ENCODE measurements around the gene ANKZF1.

The ANKZF1 gene

GRCh38 chr2:219207884-219208740 is 21.5 kb upstream of the ANKZF1 start:
- DNase-seq, result no peak

- DNase-seq, result no peak
Observed at GRCh38 chr2:219209236-219210195, 20.1 kb upstream of the ANKZF1 start.

DNA sequence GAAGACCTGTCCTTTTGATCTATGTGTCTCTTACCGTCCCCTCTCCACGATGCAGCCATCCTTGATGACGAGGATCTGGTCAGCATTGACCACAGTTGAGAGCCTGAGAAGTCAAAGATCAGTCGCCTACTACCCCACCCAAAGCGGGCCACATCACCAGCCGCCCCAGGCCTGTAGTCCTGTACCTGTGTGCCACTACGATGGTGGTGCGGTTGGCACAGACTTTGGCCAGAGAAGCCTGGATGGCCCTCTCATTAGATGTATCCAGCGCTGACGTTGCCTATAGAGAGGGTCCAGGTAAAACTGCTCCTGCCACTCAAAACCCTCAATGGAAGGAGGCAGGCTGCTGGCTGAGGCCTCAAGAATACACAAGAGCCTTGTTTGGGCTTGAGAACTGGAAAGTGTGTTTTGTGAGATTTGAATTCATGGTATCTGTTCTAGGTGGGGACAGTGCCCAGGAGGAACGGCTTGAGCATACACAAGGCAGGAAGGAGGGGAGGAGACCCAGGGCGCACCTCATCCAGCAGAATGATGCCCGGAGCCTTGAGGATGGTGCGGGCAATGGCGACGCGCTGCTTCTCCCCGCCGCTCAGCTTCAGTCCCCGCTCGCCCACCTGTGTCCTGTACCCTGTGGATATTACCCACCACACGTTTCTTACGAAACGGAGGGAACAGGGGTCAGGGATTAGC is 19.3 kb upstream of the ANKZF1 start:
- no peak for DNase-seq

GRCh38 chr2:219210886-219211362 is 18.7 kb upstream of the ANKZF1 start:
- no peak for DNase-seq

DNA sequence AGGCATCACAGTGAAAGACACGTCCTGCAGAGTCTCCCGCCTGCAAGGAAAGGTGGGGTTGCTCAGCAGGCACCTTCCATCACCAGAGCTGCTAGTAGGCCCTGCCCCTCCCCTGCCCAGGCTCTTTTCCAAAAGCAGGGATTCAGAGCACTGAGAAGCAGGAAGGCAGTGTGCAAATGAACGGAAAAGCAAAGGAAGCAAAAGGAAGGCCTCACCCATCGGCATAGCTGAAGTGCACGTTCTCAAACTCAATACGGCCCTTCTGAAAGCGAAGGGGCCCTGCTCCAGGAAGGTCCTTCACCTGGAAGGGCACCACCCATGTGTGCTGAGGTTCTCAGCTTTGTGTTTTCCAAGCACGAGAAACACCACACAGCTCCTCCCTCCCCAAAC is 16.6 kb upstream of the ANKZF1 start:
- no peak for DNase-seq

GRCh38 chr2:219213486-219214071 is 16.0 kb upstream of the ANKZF1 start:
- no peak for DNase-seq

- DNase-seq, result no peak
Observed at GRCh38 chr2:219214141-219214540, 15.5 kb upstream of the ANKZF1 start.

- DNase-seq, result no peak
Observed at GRCh38 chr2:219214786-219215185, 14.8 kb upstream of the ANKZF1 start.

DNA sequence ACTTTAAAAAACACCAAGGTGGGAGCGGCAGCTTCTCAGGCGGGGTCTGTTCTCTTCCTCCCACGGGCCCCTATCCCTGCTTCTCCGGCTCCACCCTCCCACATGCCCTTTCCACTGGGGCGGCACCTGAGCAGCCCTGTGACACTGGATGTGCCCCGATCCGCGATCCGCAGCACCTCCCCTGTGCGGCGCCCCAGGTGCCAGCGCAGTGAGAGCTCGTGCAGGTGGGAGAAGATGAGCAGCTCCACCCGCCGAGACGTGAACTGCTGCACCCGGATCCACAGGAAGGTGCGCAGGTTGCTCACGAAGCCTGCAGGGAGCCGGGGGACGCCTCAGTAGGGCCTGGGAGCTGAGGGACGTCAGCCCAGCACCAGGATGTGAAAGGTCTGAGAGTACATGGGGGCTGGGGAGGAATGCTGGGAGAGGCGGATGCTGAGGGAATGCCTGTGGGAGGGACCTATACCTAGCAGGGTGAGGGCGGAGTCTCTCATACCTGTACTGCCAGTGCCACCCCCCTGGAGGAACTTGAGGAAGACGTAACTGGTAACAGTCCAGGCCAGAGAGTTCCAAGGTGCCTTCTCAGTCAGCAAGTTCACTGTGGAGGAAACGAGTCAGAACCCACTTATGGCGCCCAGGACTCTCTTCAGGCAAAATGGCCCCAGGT is 13.6 kb upstream of the ANKZF1 start:
- DNase-seq, result no peak

- no peak for DNase-seq
Observed at GRCh38 chr2:219216535-219216915, 13.1 kb upstream of the ANKZF1 start.

DNA sequence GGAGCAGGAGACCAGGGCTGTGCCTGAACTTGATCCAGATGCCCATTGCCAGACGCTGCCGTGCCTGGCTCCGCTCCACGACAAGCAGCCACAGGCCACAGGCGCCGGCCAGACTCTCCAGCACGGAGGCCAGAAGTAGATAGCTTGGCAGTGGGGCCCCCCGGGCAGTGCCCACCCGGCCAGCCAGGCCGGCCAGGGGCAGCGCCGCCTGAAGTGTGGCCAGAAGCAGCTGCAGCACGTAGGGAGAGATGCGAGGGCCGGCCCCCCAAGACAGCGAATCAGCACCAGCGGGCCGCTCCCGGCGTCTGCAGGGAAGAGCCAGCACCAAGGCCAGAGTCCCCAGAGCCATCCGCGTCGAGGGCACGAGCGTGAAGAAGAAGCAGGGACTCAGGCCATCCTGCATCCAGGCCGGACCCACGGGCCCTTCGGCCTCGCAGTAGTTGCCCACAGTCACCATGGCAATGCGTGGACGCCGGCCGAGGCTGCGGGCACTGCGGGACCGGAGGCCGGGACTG is 11.3 kb upstream of the ANKZF1 start:
- no peak for DNase-seq

DNA sequence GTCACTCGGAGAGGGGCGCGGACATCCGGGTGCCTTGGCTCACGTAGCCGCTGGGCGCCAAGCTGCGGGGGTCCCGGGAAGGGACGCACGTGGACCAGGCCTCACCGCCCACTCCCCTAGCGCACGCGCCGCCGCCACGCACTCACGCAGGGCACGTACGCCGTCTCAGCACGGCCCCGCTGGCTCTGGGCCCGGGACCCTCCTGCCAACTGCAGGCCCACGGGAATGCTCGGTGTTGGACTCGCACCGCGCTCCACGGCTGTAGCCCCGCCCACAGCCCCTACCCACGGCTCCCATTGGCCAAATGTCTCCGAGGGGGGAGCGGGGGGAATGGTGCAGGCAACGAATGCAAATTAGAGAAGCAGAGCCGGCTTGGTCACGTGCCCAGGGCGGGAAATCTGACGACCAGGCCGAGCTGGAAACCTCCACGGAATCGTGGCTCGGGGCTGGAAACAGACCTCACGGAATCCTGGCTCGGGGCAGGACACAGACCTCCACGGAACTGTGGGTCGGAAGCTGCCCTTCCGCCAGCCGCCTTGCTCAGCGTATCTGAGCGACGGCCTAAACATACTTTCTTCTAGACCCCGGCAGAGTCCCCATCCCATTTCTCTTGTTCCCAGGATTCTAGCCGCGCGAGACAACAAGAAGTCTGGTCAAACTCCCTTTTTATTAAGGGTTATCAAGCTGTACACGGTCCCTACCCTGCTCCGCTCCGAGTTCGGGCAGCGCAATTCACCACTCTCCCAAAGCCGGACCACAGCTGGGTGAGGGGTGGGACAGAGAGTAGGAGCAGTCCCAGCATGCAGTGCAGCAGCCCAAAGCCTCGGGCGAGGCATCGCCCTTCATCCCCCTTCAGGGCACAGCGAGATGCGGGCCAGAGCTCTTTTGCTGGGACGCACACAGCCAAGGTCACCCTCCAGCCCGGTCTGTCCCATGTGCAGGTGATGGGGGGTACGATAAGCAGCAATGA is 10.6 kb upstream of the ANKZF1 start, which contains the start of gene ABCB6:
TSS of gene ABCB6 (minus strand) at position 227 of the 970 bp plus-strand sequence. CDS start 285 bp downstream, outside the sequence.
- peak; percentile 93 for DNase-seq

DNA sequence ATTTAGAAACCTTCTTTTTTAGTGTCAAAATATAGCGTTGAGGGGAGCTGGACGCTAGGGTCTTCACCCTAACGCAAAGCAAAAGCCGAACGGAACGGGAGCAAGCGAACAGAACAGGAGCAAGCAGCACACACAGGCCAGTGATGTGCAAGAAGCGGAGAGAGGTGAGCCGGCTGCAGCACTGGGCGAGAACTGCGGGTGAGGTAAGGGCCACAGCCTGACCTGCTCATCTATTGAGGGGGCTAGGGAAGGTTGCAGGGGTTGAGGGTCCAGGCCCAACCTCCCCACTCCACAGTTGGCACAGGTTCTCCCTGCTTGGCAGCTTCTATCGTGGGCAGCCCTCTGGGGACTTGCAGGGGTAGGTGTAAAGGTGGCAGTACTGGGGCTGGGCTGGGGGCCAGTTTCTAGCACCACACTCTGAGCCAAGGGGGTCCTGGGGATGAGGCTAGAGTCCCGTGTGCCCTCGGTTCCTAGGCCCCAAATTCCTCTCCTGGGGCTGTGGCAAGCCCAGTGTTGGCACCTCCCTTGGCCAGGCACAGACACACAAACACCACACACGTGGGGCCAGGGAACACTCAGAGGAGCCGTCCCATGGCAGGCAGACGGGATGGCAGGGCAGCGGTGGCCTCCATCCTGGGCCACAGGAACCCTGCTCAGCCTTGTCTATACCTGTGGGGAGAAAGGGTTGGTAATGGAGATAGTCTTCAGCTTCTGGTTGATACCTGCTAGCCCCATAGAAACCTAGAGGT is 9.6 kb upstream of the ANKZF1 start:
- DNase-seq, result no peak

GRCh38 chr2:219220652-219221402 is 8.8 kb upstream of the ANKZF1 start:
- DNase-seq, result no peak

DNA sequence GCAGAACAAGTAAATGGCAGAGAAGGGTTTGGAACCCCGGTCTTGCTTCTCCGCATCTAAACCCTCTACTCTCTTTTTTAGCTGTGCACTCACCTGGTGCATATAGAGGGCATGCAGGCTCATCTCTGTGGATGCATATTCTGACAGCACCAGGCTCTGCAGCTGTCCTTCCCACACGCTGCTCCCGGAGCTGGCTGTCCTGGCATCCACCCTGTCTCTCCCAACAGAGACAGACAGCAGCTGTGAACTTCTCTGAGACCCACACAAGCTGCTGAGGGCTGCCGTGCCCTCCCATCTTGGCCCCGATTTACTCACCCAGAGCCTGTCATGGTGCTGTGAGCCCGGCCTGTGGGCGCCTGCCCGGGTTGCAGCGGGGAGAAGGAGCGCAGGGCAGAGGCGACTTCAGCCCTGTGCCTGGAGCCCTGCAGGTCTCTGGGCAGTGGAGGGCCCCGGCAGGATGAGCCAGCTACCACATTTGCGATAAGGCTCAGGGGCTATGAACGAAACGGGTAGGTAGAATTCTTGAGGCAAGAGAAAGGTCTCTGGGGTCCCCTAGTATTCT is 7.6 kb upstream of the ANKZF1 start:
- DNase-seq, result no peak

GRCh38 chr2:219223831-219224610 is 5.6 kb upstream of the ANKZF1 start:
- no peak for DNase-seq

DNA sequence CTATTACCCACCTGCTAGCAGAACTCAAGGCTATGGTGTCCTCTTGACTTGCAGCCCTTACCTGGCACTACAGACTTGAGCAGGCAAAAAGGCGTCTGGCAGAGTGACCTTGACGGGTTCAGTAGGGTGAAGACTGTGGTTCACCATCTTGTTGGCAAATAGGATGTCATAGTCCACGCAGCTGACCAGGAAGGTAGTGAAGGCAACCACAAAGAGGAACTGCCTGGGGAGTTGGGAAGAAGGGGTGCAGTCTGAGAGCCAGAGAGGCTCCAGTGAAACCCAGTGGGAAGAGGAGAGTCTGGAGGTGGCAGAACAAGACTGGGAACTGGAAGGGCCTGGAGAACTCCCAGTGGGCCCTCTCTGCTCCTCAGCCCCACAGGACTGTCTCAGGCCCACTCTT is 4.3 kb upstream of the ANKZF1 start:
- DNase-seq, result no peak

All from CD4-positive, alpha-beta T cell treated with Interleukin-6 for 4 hours (primary cell).